HG03196 (cell line): Measurements from ENCODE around the gene DNAH9.
"Not testable (repeated sequence)": the region's sequence is repeated elsewhere in the genome, so short reads cannot be mapped to it uniquely, and the experiment has no call there.

ENCODE experiments used
- ATAC-seq: cut with Tn5 transposase; IDR thresholded peaks from one replicate; pipeline ENCODE4 v1.9.1; 2021; ENCODE audit not compliant: unreplicated experiment

DNAH9 gene

DNA sequence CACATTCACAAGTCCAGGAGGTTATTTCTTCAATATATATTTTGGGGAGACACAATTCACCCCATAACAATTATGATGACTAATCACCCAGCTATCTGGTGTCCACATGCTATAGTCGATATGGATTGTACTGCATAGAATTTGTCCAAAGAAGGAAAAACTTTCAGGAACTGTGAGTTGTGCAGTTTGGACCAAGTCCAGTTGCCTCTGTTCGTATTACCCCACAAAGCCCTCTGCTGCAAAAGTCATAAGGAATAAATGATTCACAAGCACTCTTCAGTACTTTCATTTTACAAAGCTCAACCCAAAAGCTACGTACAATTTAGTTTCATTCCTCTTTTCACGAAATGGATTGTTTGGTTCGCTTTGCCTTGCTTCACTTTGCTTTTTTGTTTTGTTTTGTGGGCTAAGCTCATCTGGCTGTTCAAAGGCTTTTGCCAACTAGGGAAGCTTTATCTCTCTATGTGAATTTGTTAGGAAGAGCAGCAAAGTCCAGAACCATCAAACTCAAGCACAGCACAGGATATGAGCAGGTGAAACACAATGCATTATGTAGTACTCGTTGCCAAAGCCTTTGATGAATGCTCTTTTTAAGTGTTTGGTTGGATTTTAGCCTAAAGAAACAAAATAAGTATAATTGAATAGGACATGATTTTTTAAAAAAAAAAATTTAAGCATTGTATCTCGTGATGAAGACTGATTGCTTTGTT is 300.4 kb downstream of the DNAH9 start:
- ATAC-seq, result no peak

DNA sequence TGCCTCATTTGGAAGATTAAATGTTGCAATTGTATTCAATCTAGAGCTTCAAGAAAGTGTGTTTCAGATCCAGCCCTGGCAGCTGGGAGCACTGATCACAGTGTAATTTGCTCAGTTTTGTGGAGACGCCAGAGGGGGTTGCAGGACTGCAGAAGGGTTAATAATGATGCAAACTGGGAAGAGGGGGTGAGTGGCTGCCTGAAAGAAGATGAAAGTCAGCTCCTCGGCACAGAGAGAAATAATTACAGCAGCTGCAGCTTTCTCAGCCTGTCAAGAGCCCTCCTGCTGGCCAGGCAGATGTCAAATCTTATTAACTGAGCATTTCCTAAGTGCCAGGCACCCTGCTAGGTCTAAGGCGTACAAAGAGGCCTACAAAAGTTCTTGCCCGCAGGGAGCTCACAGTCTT is 301.3 kb downstream of the DNAH9 start:
- ATAC-seq, result no peak

DNA sequence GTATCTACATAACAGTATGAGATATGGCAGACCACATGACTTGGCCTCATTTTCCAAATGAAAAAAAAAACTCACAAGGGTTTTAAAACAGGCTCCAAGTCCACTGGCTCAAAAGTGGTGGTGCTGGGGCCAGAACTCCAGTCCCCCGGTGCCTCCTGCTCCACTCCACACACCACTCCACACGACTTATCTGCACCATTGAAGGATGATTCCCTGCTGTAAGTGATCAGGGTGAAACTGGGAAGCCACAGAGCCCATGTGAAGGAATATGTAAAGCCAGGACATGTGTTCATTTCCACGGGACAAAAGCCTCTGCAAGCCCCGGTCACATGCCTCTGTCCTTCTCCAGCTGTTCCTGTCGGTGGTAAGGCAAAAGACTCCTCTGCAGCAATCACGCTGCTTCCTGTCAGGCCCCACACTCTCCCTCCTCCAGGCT is 301.8 kb downstream of the DNAH9 start:
- no peak for ATAC-seq

DNA sequence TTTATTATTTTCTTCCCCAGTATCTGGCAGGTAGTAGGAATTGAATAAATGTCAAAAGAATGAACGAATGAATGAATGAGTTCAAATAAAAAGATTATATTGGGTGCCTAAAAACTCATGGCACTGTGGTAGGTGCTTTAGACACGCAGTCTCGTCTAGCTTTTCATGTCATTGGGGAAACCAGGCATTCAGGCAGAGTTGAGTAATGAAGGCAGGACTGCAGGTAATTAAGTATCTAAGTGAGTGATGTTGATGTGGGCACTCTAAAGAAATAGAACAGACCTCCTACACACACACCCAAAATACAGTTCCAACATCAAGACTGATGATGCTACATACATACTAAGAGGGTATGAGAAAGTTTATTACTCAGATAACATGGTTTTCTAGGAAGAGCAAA is 302.4 kb downstream of the DNAH9 start:
- ATAC-seq, result no peak

DNA sequence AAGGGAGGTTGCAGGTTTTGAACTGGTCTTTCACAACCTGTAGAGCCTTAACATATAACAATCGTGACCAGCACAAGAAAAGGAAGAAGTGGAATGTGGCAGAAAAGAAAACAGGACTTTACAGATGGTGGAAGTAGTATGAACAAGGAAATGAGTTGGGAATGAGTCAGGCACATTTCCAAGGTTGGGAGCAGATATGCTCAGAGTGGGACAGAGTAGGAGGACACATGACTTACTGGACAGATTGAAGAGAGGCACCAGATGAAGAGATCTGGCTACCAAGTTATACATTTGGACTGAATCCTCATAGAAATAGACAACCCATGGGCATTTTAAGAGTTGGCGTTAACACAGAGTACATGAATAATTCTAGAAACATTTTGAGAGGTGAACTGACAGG is 303.7 kb downstream of the DNAH9 start:
- no peak for ATAC-seq

DNA sequence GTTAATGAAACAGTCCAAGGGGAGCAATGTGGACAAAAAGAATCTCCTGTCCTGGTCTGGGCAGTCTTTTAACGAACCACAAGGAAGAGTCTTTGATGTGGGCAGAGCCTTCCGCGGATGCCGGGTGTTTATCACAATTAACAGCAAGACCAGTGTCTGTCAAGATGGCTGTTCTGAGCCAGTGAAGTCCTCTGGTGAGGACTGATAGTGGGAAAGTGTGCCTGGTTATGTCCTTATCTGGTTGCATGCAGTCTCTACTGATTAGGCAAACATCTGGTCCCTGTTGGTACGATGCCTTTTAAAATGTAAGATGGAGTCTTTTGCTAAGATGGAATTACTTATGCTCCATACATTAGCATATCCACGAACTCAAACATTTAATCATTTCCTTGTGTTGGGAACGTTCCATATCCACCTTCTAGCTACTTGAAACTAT is 310.5 kb downstream of the DNAH9 start:
- ATAC-seq, result no peak

DNA sequence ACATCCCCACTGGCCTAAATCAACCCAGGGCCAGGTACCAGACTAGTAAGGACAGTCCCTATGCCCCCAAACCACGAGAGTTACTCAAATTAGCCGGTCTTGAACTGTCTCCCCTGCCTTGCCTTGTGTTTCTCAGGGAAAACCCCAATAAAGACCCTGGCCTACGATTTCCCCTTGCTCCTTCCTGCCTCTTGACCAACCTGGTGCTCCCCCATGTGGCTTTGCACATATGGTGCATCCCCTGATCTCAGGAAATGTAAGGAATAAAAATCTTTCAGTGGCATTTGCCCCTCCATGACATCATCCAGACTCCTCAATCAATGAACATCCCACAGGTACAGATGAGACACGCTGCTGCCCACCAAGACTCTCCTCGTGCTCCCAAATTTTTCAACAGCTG is 311.1 kb downstream of the DNAH9 start:
- ATAC-seq, result no peak

DNA sequence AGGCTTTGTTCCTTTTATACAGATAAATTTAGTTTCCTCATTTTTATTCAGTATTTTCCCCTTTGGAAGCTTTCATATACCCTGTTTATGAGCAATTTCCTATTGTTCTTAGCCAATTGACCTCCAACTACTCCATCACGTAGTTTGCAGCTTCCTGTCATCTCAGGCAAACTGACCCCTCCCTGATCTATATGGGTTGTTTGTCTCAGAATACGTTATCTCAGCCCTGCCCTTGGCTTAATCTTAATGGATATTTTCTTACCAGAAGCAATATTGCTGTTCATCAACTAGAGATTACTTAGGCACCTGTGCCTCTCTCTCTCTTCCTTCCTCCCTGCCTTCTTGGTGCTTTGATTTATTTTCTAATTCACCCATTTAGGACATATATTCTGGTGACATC is 317.8 kb downstream of the DNAH9 start:
- no peak for ATAC-seq

DNA sequence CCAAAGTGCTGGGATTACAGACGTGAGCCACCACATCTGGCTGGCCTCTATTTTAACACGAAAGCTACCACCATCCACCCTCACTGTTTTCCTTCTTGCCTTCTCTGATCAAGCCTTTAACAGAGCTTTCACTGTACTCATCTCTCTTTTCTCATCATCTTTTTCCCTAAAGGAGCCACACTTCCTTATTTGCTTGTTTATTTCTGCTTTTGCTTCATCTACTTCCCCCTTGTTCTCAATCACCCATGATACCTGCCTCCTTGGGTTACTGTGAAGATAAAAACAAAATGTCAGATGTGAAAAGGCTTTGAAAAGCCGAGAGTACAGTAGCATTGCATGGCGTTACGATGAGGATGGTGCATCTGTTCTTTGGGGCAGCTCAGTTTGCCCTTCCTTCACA is 319.1 kb downstream of the DNAH9 start:
- no peak for ATAC-seq

DNA sequence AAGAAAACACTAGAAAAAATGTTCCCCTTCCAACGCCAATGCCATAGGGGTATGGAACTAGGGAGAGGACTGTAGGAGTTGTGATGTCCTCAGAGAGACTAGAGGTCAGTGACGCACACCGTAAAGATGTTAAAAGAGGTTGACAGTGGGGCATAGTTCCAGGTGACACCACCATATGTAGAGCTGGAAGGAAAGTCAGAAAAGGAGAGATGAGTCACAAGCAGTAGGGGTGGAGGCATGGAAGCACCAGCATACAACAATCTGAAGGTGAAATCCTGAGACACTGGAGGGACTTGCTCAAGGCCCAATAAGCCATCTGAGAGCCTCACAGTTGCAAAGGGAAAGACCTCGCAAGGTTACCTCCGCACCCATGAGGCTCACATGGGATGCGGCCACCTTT is 323.0 kb downstream of the DNAH9 start:
- ATAC-seq, result no peak

DNA sequence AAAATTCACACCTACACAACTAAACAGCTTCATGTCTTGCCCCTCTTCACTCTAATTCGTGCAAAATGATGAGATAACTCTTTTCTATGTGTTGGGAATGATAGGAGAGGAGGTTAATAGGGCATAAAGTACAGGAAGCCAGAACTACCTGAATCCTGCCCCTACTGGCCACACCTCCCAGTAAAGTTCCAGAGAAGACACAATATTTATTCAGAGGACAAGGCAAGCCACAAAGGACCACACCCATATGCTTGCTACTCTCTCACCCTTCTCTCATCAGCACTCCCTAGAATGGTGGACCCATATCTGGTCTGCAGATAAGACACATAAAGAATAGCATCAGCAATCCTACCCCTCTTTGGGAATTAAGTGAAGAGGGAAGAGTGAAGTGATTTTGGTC is 324.4 kb downstream of the DNAH9 start:
- ATAC-seq, result no peak

DNA sequence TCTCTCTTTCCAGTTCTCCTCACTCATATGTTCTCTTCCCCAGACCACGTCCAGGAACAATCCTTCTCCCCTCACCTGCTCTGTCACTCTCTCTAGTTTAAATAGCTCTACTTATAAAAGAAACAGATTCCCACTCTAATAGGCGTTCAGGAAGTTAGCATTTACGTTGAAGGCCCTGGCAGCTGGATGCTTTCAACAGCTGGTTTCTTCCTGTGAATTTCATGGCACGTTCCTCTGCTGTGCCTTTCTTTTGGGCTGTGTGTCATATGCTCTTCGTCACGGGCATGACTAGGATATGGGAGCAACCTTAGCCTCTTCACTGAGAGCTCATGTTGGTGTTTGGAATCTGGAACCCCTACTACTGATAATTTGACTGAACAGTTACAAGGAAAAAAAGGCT is 325.8 kb downstream of the DNAH9 start:
- no peak for ATAC-seq

DNA sequence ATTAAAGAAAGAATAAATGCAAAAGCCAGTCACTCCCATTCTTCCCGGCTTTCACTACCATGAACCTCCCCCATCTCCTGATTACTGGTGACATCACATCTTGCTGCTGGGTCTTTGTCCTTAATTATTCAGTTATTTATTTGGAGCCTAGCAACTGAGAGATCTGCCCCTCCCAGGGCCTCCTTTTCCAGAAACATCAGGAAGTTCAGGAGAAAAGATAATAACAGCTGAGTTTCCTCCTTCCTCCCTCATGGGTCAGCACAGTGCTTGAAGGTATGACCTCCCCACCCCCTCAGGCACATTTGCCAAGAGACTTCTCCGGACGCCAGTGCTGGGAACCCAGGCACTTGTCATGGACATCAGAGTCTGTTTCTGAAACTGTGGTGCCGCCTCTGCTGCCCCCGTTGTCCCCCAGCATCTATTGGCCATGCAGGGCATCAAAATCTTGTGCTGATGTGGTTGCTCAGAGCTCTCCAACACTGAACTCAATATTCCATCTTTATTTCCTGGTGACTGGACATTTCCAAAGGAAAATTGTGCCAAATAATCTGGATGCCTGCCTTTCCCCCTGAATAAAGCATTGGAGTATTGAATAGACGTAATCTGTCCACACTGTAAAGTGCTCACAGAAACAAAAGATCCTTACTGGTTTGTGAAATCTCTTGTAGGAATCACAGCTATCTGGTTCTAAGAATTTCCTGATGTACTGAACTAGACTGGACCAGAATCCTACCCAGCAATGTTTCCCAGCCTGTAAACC is 327.2 kb downstream of the DNAH9 start:
- ATAC-seq, result no peak

DNA sequence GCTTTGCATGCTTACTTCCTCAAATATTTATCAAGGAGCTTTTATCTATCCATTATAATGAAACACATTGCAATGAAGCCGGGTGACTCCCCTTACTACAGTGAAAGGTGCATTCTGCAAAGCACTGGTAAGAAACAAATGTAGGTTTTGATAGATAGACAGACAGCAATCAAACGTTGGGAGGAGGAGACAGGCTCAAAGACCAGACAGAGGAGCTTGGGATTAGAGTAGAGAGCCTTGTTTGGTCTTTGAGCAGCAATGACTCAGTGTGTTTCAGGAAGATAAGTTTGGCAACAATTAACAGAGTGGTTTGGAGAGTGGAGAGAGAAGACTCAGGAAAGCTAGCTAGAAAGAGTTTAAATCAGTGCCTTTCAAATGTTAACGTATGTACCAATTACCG is 330.2 kb downstream of the DNAH9 start:
- no peak for ATAC-seq

DNA sequence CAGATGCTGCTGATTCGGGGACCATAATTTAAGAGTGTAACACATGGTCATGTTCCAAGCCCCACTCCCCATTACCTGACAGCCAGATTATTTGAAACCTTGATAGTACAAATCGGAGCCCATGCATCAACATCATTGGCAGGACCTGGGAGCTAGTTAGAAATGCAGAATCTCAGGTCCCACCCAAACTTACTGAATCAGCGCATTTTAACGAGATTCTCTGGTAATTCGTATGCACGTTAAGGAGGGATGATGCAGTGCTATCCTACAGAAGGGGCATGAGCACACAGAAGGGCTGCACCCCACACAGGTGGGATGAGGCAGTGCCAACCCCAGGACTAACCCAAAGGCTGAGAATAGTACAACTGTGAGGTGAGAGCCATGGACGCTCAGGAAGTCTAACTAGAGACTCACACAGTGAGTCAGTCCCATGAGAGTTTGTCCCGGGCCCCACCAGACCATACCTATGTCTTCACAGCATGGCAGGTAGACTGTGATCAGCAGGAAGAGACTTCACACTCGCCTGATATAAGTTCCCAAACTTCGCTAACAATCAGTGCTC is 334.1 kb downstream of the DNAH9 start:
- ATAC-seq, result no peak

DNA sequence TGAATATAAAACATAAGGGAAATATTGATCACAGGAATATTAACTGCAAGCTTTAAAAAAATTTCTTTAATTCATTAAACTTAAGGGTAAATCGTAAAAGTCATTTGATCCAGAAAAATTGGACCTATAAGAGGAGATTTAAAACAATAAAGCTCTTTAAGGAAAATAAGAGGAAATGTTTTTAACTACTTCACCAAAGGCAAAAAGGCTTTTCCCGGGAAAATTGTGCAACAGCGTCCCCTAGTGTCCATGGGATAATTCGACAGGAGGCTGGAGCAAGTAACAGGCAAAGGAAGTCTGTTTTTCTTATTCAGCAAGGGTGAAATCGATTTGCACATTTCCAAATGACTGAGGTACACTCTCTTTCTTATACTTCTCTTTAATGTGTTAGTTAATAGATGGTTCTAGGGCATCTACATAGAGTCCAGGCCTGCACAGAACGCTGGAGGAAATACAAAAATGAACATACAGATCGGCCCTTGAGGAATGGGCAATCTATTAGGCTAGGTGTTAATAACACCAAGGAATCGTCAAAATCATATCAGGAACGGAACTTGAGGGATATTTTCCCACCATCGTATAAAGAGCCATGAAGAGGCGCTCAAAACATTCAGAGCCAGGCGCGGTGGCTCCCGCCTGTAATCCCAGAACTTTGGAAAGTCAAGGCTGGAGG is 337.6 kb downstream of the DNAH9 start:
- ATAC-seq, result no peak

DNA sequence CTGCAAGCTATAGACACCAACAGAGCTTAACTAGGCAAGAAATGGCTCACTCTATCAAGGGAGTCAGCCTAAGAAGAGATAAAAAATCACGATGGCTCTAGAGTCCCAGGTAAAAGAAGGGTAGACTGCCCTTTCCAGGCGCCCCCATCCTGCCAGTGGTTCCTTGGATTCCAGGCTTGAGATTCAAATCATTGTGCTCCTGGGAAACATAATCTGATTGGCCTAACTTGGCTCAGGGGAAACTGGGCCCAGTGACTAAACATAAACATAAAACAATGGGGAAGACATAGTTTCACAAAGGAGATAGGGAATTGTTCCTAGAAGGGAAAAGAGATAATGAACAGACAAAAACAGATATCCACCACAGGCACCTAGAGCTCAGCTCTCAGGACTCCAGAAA is 342.6 kb downstream of the DNAH9 start:
- no peak for ATAC-seq

DNA sequence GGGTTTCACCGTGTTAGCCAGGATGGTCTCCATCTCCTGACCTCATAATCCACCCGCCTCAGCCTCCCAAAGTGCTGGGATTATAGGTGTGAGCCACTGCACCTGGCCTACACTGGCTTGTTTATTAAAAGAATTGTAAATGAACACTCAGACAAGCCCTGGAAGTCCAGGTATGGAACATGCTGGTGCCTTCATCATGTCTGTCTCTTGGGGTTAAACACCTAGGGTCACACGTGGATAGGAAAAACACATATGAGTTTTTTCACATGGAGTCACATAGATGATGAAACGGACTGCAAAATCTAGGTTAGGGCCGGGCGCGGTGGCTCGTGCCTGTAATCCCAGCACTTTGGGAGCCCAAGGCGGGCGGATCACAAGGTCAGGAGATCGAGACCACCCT is 344.8 kb downstream of the DNAH9 start:
- not testable (repeated sequence) for ATAC-seq

DNA sequence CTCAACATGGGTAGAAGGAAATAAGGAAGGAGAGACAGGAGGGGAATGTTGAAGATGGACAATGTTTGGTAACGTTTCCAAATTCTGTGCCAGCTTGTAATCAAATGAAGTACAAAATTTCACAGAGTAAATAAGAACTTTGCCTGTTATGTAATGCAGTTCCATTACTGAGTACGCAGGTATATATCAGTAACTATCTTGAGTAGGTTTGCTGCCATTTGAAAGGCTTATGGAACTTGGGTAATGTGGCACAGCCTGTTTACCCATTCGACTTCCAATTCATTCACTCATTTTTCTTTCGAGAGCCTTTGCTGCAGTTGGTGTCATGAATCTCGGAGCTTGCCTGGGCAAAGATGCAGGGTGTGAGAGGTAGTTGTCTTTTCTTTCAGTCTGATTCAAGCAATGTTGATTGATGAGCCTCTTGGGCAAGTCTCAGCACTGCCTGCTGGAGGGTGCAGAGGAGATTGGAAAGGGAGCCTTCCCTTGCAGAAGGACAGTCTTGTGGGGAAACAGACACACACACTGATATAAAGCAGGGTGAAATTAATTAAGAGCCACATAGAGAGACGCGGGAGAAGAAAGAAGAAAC is 345.6 kb downstream of the DNAH9 start:
- ATAC-seq, result no peak

DNA sequence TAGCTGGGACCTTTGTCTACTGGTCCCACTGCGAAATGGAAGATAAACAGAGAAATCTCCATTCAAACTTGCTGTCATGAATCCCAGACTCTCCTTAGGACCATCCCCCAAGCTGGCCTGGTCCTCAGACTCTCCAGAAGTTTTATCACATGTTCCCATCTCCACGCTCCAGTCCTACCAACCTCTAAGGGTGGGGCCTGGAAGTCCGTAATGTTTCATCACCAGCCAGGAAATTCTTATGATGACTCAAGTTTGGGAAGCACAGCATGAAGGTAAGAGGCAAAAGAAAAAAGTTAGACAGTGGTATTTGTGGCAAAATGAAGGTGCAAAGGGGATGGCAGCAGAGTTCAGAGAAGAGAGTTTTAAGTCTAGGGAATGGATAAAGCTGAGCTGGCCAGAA is 346.3 kb downstream of the DNAH9 start:
- no peak for ATAC-seq

DNA sequence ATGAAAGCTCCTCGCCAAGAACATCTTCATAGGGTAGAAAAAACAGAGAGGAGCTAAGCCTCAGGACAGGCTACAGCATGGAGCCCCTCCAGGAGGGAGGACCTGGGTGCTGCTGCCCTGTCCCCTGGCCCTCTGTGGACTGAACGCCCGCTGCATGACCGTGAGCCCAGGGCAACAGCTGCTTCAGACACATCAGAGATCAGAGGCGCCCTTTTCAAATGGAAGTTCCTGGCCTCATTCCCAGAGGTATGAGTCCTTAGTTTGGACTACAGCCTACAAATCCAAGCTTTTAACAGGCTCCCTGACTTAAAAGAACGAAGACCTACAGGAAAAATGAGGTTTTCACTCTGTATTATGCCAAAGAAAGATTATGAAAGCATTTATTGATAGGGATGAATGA is 350.5 kb downstream of the DNAH9 start:
- ATAC-seq, result no peak
